Hindlimb muscle (tissue), 1 donor: ENCODE results near the gene CRTAC1. TPM values are rescaled to one million over a fixed set of nuclear protein-coding genes. Genes with fewer than 3 reads are reported as not detected.

Experiments used
- DNase-seq: peaks from one replicate; pipeline ENCODE4 v3.0.0-alpha.2; 2013
- polyA plus RNA-seq: library from polyadenylated mRNA; unstranded; fragments of 120-200 nt; gene quantifications from one replicate; pipeline ENCODE4 v1.2.1, GENCODE V29; 2013; ENCODE audit not compliant: insufficient read length

The CRTAC1 gene
- polyA plus RNA-seq, 1 donor = 0.35 TPM

DNA sequence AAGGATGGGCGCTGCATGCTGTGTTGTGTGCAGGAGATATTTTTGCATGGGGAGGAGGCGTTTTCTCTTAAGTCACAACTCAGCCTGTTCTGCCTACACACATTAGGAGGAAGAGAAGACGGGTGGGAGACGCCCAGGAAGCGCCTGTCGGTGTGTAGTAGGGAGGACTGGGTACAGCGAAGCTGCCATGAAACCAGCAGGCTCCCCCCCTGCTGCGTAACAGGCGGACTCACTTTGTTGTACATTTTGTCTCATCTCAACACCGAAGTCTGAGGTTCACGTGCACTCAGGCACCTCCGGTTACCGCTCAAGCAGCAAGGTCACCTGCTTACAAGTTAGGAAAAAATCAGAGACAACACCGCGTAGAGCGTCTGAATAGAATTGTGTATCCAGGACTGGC is 56.3 kb downstream of the CRTAC1 start:
- DNase-seq = no peak

DNA sequence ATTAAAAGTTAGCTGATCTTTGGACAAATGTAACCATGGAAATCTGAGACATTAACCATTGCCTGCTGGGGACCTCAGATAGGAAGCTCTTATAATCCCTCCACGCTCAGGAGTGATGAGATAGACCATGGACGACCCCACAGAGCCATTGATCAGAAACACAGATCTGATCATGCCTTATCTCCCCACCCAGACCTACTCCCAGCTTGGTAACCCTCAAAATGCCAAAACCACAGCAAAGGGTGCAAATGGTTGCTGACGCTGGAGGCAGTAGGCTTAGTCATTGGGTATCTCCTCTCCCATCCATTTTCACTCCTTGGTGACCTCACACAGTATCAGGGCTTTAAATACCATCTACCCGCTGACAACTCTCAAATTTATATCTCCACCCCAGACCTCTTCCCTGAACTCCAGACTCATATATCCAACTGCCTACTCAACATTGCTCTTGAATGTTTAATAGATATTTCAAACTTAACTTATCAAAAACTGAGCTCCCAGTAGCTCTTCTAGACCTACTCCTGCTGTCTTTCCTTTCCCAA is 60.8 kb downstream of the CRTAC1 start:
- DNase-seq = no peak

DNA sequence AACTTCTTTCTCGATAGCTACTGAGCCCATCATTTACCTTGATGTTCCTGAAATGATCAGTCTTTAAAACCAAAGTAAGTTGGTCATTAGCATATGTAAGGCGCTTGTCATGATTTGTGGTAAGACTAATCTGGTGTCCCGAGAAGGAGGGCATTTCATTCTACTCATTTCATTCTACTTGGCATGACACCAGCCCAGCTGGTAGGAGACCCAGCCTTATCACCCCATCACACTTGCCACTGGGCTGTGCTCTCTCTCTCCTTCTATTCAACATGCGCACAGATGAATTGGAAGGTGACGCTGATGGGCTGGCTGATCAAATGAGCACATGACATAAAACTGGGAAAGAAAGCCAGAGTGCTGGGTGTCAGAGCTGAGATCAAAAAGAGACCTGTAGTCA is 65.7 kb downstream of the CRTAC1 start:
- no peak for DNase-seq

DNA sequence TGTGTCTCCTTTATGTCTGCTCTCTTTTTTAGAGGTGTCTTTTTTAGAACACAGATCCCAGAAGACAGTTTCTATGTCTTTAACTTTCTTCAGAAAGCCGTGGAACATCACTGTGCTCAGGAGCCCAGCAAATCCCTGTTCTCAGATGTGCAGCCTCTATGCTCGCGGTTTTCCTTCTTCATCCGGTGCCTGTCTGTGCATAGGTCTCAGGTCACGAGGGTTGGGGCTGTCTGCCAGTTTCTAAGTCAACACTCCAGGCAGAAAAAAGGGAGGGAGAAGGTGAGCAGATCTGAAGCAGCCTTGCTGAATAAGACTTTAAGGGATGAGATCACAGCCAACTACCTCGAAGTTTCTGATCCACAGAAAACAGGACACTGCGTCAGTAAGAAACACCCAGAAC is 68.5 kb downstream of the CRTAC1 start:
- DNase-seq = no peak

DNA sequence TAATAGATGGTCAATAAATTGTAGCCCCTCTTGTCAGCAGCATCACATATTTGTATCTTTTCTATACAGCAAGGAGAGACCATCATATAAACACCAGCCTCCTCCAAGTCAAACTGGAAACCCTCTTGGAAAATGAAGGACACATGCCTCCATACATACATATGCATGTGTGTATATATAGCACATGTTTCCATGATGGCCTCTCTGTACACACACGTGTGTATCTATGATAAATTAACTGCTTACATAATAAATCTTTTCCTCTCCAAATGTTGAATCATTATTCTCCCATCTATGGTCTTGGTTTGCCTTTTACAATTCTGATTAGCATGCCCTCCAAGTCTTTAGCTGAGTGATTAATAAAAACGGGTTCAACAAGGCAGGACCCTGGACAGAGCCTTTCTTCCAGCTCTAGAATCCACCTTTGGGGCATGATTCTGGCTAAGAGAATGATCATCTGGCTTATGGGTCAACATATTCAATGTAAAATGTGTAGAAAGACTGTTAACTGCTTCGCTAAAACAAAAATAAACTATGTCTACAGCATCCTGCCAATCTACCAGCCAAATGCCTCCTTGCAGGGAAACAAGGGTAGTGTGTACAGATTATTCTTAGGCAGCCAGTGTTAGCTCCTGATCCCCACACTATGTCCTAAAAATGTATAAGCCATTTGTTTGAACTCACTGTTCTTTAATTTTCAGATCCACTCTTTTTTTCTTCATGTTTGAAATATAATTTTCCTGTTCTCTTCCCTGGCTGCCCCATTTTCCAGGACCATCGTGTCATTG is 70.0 kb downstream of the CRTAC1 start:
- no peak for DNase-seq

DNA sequence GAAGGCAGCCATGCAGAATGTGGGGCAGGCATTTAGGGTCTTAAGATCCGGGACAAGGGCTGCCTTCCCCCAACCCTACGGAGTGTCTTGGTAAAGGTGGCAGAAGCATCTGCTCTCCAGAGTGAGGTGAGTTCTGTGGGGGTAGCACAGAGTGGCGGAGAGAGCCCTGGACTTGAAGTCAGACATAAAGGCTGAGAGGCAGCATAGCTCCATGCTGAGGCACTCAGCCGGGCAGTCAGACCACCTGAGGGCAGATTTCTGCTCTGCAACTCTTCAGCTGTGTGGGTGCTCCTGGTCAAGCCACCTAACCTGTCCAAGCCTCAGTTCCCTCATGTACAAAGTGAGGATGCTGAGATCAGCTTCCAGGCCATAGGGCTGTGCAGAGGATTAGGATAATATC is 81.0 kb downstream of the CRTAC1 start:
- no peak for DNase-seq

DNA sequence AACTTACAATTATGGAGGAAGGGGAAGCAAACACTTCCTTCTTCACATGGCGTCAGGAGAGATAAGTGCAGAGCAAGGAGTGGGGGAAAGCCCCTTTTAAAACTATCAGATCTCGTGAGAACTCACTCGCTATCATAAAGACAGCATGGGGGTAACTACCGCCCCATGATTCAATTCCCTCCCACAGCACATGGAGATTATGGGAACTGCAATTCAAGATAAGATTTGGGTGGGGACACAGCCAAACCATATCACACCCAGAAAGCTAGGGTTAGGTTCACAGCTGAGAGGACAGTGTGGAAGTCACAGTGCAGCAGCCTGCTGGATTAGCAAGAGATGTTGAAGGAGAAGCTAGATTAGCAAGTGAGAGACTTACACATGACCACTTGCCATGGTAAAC is 81.6 kb downstream of the CRTAC1 start:
- DNase-seq = no peak

DNA sequence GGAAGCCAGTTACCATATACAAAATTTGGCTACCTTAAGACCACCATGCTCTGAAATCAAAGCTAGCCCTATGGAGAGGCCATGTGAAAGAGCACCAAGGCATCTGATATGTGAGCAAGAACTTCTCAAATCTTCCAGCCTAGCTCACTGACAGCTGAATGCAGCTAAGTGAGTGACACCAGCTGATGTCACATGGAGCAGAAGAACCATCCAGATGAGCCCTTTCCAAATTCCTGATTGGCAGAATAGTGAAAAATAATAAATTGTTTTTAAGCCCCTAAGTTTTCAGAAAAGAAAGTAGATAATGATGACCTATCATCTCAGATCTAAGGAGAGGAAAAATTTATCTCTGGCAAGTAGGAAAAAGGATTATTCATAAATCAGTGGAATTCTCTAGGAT is 85.6 kb downstream of the CRTAC1 start:
- no peak for DNase-seq

DNA sequence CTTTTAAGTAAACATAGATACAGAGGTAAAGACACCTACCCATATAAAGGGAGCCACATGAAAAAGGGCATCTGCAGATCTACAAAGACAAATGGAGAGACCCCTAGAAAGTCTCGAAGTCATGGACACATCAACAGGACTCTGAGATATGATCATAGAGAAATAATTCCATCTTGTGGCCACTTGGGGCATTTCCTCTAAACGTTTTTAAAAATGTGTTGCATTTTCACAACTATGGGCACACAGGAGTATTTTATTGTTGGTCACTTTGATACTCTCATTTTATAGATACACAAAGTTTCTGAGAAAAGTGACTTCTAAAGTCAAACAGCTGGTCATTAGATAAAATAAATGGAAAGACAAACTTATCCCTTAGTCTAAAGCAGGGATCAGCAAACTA is 87.1 kb downstream of the CRTAC1 start:
- DNase-seq = no peak

DNA sequence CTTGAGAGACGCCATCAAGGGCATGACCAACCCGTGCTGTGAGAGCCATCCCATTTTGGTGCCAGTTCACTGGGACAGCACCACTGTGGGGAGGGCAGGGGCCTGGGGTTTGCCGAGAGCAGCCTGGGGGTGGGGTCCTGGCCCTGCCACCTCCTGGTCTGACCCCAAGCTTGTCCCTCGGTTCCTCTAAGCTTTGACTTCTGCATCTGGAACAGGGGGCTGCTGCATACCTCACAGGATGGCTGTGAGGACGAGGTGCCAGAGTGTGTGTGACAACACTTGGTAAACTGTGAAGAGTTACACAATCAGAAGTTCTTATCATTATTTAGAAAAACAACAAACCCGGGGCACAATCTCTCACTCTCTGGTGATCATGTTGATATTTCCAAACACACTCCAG is 89.9 kb downstream of the CRTAC1 start:
- no peak for DNase-seq

DNA sequence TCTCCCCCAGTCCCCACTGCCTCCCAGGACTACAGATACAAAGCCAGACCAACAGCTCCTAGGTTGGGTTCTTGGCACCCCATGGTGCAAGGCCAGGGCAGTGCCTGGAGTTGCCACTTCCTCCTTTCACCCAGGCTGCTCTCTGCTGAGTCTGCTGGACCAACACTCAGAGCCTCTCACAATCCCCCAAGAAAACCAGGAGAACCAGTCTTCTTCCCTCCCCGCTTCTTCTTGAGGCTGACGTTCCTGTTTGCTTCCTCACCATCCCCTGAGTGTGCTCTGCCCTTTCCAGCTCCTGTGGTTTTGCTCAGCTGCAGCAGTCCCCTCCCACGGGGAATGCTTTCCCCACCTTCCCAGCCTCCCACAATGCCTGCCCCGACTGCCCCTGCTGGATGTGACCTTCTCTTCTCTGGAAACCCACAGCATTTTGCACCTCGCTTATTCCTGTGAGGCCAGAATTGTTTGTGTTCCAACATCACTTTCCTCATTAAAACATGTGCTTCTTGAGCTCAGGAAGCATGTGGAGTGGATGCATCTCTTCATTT is 90.9 kb downstream of the CRTAC1 start:
- no peak for DNase-seq

DNA sequence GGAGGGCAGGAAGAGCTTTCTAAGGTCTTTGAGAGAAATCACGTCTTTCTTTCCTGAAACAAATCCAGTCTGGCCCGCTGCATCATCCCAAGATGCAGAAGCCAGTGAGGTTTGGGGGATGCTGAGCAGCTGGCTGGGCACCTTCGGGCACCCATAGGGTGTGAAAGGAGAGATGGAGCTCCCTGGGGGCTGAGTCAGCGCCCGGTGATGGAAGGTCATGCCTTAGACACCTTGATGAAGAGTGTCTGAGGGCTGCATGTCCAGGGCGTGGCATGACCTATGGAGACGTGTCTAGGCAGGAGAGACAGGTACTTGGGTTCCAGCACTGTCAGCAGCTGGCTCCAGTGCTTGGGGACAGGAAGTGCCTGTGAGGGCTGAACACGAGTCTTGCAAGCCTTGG is 92.5 kb downstream of the CRTAC1 start:
- DNase-seq = no peak

DNA sequence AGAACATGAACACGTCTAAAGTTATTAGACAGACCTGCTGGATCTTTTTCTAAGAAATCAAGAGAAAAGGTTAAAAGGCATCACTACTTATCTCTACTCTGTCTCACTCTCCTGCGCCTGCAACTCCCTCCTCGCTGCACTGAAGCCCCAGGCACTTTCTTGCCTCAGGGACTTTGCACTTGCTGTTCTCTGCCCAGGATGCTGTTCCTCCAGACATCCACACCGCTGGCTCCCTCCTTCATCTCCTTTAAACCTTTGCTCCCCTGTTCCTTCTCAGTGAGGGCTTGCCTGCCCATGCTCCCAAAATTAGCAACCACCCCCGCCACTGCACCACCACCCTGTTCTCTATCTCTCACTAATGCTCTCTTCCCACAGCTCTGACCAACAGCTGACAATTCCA is 93.4 kb downstream of the CRTAC1 start:
- DNase-seq = no peak

DNA sequence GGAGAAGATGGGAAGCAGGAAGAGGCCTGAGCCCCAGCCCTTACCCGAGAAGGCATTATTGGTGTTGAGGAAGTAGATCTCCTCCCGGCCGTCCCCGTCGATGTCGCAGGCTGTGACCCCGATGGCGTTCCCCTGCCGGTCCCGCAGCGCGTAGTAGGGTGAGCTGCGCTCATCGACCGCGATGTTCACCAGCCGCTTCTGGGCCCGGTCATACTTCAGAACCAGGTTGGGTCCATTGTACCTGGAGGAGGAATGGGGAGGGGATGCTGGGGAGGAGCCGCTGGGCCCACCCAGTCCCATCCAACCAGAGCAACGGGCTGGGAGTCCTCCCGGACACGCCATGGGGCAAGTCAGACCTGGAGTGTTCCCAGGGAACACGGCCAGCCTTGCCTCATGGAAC is 94.3 kb downstream of the CRTAC1 start:
- no peak for DNase-seq

DNA sequence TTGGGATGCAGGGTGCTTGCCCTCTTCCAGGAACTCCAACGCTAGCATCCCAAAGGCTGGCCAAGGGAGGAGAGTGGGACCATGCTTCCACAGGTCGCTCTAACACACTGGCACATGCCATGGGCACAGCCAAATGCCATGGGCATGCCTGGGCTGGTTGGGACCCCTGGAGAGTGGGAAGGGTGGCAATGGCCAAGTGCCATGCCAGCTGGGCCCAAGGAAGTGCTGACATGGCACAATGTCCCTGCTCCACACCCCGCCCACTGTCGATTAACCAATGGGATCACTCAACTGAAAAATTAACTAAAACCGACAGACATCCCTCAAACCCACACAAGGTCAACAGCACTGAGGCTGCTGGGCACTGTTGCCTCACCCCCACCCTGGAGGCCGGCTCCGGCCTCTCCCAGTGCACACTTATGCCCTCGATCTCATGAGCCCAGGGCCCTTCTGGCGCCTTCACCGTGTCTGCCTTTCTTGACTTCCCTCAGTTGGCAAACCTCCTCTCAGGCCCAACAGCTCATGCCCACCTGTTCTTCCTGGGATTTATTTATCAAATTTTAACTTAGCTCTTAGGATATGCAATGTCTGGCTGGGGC is 97.4 kb downstream of the CRTAC1 start:
- DNase-seq = no peak

DNA sequence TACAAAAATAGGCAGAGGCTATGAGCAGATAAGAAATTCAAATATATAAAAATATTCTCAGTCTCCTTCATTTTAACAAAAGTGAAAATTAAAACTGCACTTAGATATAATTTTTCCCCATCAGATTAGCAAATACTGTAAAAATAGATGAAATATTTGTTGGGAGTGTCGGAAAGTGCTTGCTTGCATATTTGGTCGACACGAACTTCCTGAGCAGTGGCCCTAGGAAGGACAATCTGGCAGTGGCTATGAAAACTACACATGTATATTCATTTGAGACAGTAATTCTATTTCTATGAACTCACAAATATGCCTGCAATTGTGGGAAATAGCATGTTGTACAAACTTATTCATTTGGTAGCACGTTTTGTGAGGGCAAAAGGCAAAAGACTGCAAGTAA is 99.4 kb downstream of the CRTAC1 start:
- no peak for DNase-seq

DNA sequence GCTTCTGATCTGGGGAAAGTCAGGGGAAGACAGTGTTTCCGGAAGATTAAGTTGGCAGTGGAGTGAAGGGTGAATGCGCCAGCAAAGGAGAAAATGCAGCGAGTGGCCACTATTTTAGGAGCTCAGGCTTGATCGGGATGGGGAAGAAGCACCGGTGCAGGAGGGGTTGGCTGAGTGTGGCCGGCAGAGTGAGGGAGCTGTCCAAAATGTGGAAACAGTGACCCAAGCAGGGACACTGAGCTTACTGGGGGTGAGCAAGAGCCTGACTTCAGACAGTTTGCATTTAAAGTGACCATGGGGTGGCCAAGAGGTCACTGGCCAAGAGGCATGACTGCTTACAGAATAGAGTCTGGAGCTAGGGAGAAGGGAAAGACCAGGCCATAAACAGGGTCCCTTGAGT is 101.5 kb downstream of the CRTAC1 start:
- DNase-seq = no peak

DNA sequence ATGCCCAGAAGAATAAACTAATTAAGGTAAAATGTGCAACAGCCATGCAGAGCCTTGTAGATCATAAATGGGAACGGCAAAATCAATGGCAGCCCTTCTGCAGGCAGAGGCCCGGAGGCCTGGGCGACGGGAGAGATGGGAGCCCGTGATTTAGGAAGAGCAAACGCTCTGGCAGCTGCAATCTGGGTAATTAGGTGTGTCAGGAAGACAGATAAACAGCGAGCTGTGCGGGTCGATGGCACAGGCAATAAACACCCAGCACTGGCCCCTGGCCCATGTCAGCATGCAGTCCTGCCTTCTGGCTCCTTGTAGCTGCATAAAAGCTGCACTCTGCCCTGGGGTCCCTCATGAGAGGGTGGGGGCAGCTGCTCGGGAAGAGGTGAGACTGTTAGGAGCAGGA is 102.8 kb downstream of the CRTAC1 start:
- DNase-seq = no peak

DNA sequence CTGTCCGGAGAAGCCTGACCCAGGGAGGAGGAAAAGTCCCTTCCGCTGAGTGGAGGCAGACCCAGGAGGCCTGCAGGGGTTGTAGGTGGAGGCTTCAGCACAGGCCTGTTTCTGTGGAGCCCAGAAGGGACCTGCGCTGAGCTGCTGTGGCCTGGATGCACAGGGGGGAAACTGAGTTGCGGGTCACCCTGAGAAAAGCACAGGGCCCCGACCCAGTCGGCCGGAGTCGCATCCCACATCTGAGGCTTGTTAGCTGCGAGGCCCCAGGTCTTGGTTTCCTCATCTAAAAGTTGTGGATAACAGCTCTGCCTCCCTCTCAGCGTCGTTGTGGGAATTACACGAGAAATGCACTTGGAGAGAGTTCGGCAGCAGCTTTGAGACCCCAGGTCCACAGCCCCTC is 104.4 kb downstream of the CRTAC1 start:
- no peak for DNase-seq

DNA sequence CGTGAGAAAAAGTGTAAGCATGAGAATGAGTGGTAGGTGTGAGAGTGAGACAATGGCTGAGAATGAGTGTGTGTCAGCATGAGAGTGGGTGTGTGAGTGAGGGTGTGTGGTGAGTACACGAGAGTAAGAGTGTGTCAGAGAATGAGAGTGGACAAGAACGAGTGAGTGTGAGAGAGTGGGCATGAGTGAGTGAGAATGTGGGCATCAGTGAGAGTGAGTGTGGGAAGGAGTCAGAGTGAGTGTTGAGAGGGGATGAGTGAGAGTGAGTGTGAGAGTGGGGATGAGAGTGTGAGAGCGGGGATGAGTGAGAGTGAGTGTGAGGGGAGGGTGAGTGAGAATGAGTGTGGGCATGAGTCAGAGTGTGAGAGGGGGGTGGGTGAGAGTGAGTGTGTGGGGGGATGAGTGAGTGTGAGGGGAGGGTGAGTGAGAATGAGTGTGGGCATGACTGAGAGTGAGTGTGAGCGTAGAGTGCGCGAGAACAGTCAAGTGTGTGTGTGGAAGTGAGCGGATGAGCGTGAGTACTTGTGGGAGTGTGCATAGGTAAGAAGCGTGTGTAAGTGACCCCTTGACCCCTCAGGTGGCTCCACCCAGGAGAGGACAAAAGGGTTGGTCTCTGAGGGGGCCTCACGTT is 105.0 kb downstream of the CRTAC1 start:
- no peak for DNase-seq

DNA sequence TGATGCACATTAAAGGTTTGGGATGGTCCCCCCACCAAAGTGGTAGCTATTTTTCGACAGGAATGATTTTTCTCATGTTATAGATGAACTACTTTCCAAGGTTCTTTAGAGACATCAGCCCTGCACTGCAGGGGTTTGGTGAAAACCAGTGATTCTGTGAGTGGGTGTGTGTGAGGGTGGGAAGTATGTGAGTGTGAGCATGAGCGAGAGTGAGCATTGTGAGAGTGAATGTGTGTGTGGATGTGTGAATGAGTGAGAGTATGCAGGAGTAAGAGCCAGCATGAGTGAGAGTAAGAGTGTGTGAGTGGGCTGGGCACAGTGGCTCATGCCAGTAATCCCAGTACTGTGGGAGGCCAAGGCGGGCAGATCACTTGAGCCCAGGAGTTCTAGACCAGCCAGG is 105.7 kb downstream of the CRTAC1 start:
- no peak for DNase-seq

DNA sequence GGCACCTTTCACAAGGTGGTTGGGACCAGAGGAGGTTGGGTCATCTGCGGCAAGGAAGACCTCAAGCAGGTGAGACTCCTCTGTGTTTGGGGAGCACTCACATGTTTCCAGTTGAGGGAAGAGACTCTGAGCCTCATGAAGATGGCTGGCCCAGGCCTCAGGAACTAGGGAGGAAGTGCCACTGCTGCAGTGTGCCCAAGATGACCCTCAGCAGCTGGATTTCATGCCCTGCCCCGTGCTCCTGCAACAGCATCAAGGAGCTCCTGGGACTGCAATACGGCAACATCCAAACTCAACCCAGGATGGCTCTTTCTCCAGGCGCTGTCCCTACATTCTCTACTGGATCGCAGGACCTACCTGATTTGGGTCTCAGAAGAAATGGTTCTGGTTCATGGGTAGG is 106.9 kb downstream of the CRTAC1 start:
- DNase-seq = no peak

DNA sequence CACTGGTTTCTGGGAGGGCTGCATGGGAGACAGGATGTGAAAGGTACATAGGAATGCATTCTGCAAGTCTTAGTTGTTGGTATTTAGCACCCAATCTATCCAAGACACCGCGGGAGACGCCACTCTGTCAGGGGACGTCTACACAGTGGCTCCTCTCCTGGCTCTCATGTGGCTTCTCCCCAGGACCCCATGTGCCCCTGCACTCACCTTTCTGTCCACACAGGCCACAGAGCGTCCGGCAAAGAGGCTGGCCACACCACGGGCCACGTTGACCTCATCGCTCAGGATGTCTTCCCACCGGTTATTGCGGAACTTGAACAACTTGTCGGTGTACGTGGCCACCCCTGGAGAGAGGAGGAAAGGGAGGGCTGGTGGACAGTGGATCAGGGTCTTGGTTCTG is 107.4 kb downstream of the CRTAC1 start:
- no peak for DNase-seq
